ENCODE results near the gene RAG1.

DNA sequence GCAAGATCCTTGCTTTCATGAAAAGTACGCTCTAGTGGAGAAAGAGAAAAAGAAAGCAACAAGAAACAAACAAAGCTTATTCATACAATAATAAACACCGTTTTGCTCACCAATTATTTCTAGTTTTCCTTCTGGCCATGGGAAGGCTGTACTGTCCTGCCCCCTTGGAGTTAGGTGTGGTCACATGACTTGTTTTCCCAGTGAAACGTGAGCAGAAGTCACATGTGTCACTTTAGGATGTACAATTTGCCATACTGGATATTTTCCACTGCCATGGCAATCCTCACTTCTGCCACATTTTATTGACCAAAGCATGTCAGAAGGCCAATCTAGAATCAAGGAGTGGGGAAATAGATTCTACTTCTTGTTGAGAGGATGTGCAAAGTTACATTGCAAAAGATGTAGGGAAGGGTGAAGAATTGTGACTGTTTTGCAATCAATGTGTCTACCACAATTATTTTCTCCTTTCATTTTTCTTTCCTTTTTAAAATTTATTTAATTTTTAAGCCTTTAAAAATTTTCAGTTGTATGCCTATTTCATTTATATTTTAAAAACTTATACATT, 33.4 kb upstream of the RAG1 start:
- TF ChIP-seq CTCF (IDR thresholded peaks at IDR 0.05 in 8 of 11, conservative IDR thresholded peaks at IDR 0.05 in 3 of 11), result no peak
- TF ChIP-seq POLR2AphosphoS5 (IDR thresholded peaks at IDR 0.05), result no peak
- TF ChIP-seq POLR2A (IDR thresholded peaks at IDR 0.05), result no peak

All from spleen (tissue), 7 donors.